Common myeloid progenitor, CD34-positive (primary cell): ENCODE data around the gene OTUD3.

Source experiments
- CTCF ChIA-PET: fragments of 350-600 bp; sonication (Branson Sonifier 250); formaldehyde crosslinking; loops from one replicate; lab custom pipeline; 2021; ENCODE audit warnings: antibody characterized with exemption; lab: Charles Lee
- POLR2A ChIA-PET: fragments of 350-600 bp; sonication (Branson Sonifier 250); formaldehyde crosslinking; loops from one replicate; lab custom pipeline; 2021; ENCODE audit warnings: antibody characterized with exemption; lab: Charles Lee
- DNase-seq, 3 donors: peaks; one replicate each; pipeline versions ENCODE4 v3.0.0 to v3.0.0-alpha.2; 2013
- H3K27ac ChIP-seq, 2 experiments: 1 replicate in 1 of 2; 2 replicates in 1 of 2; pipeline ENCODE4 v1.7.0; 2013; ENCODE audit warnings: inconsistent platforms in 2 of 2, low read length in 2 of 2, mild to moderate bottlenecking in 2 of 2, low read depth in 1 of 2, moderate library complexity in 1 of 2; ENCODE audit not compliant: severe bottlenecking in 2 of 2, insufficient read depth in 1 of 2, poor library complexity in 1 of 2
- H3K27me3 ChIP-seq, 5 experiments: replicated peaks in 2 of 5; 1 replicate in 3 of 5; 2 replicates in 2 of 5; pipeline versions ENCODE4 v1.6.1 to v1.7.0; 2013; ENCODE audit warnings: low read length in 4 of 5, mild to moderate bottlenecking in 2 of 5, moderate library complexity in 2 of 5, inconsistent platforms in 1 of 5; ENCODE audit not compliant: insufficient read depth in 5 of 5, control insufficient read depth in 4 of 5
- H3K36me3 ChIP-seq, 4 experiments: 1 replicate in 2 of 4; 2 replicates in 2 of 4; pipeline versions ENCODE4 v1.6.1 to v1.7.0; 2013; ENCODE audit warnings: low read length in 3 of 4, control low read depth in 1 of 4, mild to moderate bottlenecking in 1 of 4; ENCODE audit not compliant: control insufficient read depth in 4 of 4, insufficient read depth in 4 of 4
- H3K4me1 ChIP-seq, 4 experiments: 1 replicate in 3 of 4; 2 replicates in 1 of 4; pipeline versions ENCODE4 v1.6.1 to v1.7.1; 2013; ENCODE audit warnings: low read length in 3 of 4, mild to moderate bottlenecking in 3 of 4, control low read depth in 1 of 4, inconsistent platforms in 1 of 4, moderate library complexity in 1 of 4; ENCODE audit not compliant: control insufficient read depth in 4 of 4, insufficient read depth in 4 of 4; ENCODE audit errors: control extremely low read depth in 1 of 4
- H3K4me3 ChIP-seq, 7 experiments: 1 replicate in 4 of 7; 2 replicates in 3 of 7; pipeline versions ENCODE4 v1.5.1 to v1.7.0; 2013; ENCODE audit warnings: mild to moderate bottlenecking in 7 of 7, low read length in 6 of 7, moderate library complexity in 6 of 7, inconsistent platforms in 2 of 7, low read depth in 2 of 7, control low read depth in 1 of 7; ENCODE audit not compliant: insufficient read depth in 4 of 7, control insufficient read depth in 1 of 7; ENCODE audit errors: extremely low read depth in 1 of 7
- H3K9me3 ChIP-seq, 5 experiments: 1 replicate in 4 of 5; 2 replicates in 1 of 5; pipeline versions ENCODE4 v1.6.1 to v1.7.1; 2013; ENCODE audit warnings: low read length in 4 of 5, mild to moderate bottlenecking in 2 of 5, inconsistent platforms in 1 of 5, low read depth in 1 of 5, moderate library complexity in 1 of 5; ENCODE audit not compliant: control insufficient read depth in 4 of 5, insufficient read depth in 2 of 5; ENCODE audit errors: control extremely low read depth in 1 of 5
- WGBS: methylation state at CpG from one replicate; pipeline ENCODE4 v1.1.5; 2013; ENCODE audit not compliant: insufficient coverage; 5-methylcytosine and 5-hydroxymethylcytosine counted together

OTUD3 gene

GRCh38 chr1:19907456-19907855, 25.3 kb downstream of the OTUD3 start:
- POLR2A ChIA-PET, result no interaction called here

GRCh38 chr1:19909392-19909791, 27.2 kb downstream of the OTUD3 start:
- WGBS, result 100% methylated on average over 3 of the region's 5 CpGs
- ChIA-PET POLR2A (no interaction called here), CTCF (no interaction called here)
- DNase-seq, result no peak
- Histone ChIP-seq H3K36me3 (peaks cover 8 to 84% (median 60%) of the 10 kb centered on the region in 4 experiments), H3K4me1 (no peaks in the 10 kb centered on the region), H3K27me3 (no peaks in the 10 kb centered on the region), H3K27ac (no peak overlapping the region), H3K4me3 (no peak overlapping the region), H3K9me3 (no peaks in the 10 kb centered on the region)

More at GRCh38 chr1:19907456-19907855, 25.3 kb downstream of the OTUD3 start:
- H3K4me3 ChIP-seq, result no peak overlapping the region
- over 99% methylated on average over 11 of the region's 13 CpGs for WGBS
- CTCF ChIA-PET, result no interaction called here
- H3K9me3 ChIP-seq, result no peaks in the 10 kb centered on the region
- no peak for DNase-seq
- H3K27ac ChIP-seq, result no peak overlapping the region
- H3K4me1 ChIP-seq, result no peaks in the 10 kb centered on the region
- H3K27me3 ChIP-seq, result no peaks in the 10 kb centered on the region
- H3K36me3 ChIP-seq, result peaks cover 10 to 80% (median 59%) of the 10 kb centered on the region in 4 experiments

- Histone ChIP-seq H3K4me3 (no peak overlapping the region), H3K36me3 (peaks cover 3 to 85% (median 60%) of the 10 kb centered on the region in 4 experiments), H3K27me3 (no peaks in the 10 kb centered on the region), H3K9me3 (no peaks in the 10 kb centered on the region), H3K4me1 (no peaks in the 10 kb centered on the region), H3K27ac (no peak overlapping the region)
- 90% methylated on average over 2 of the region's 3 CpGs for WGBS
- no peak for DNase-seq
- ChIA-PET CTCF (interaction anchor here (0.6 kb wide), 1 partner anchor 8 kb away, joined by 3 read pairs; no protein-coding TSS in a partner anchor), POLR2A (no interaction called here)
Measured at GRCh38 chr1:19909971-19910370, 27.8 kb downstream of the OTUD3 start.

GRCh38 chr1:19910650-19911049, 28.5 kb downstream of the OTUD3 start:
- H3K36me3 ChIP-seq, result peaks cover 3 to 80% (median 59%) of the 10 kb centered on the region in 4 experiments
- ChIA-PET CTCF (interaction anchor here (0.6 to 1.2 kb wide), 2 partner anchors 7 to 10 kb away, joined by 3 read pairs; no protein-coding TSS in a partner anchor), POLR2A (interaction anchor here (0.7 kb wide), 1 partner anchor 446 kb away, joined by 3 read pairs; no protein-coding TSS in a partner anchor)
- H3K27ac ChIP-seq, result no peak overlapping the region
- H3K4me1 ChIP-seq, result no peaks in the 10 kb centered on the region
- WGBS, result 87% methylated on average over 3 of the region's 3 CpGs
- H3K4me3 ChIP-seq, result no peak overlapping the region
- no peaks in the 10 kb centered on the region for H3K9me3 ChIP-seq
- H3K27me3 ChIP-seq, result no peaks in the 10 kb centered on the region
- DNase-seq, result no peak

GRCh38 chr1:19918057-19918456, 35.9 kb downstream of the OTUD3 start:
- Histone ChIP-seq H3K4me3 (no peak overlapping the region), H3K4me1 (no peaks in the 10 kb centered on the region), H3K9me3 (no peaks in the 10 kb centered on the region), H3K27ac (no peak overlapping the region), H3K36me3 (peaks cover 0 to 13% (median 8%) of the 10 kb centered on the region in 4 experiments), H3K27me3 (peaks cover 0 to 1% (median 0%) of the 10 kb centered on the region in 5 experiments)
- ChIA-PET POLR2A (no interaction called here), CTCF (interaction anchor here (0.6 to 2.7 kb wide), 5 partner anchors 8 to 645 kb away, joined by 3 to 9 read pairs (median 4); no protein-coding TSS in a partner anchor)
- 4% methylated on average over 4 of the region's 6 CpGs for WGBS
- DNase-seq, result peak; percentile 76 to 88 (median 82)

GRCh38 chr1:19920132-19920710, 38.0 kb downstream of the OTUD3 start:
- Histone ChIP-seq H3K4me3 (no peak overlapping the region), H3K27ac (no peak overlapping the region), H3K9me3 (no peaks in the 10 kb centered on the region), H3K36me3 (no peaks in the 10 kb centered on the region), H3K4me1 (no peaks in the 10 kb centered on the region), H3K27me3 (peaks cover 0 to 1% (median 0%) of the 10 kb centered on the region in 5 experiments)
- ChIA-PET CTCF (interaction anchor here (0.7 to 2.7 kb wide), 7 partner anchors 8 to 574 kb away, joined by 3 to 9 read pairs (median 3); no protein-coding TSS in a partner anchor), POLR2A (interaction anchor here (1.1 kb wide), 1 partner anchor 232 kb away, joined by 4 read pairs; no protein-coding TSS in a partner anchor)
- DNase-seq, result no peak
- 96% methylated on average over 15 of the region's 19 CpGs for WGBS

- Histone ChIP-seq H3K4me3 (no peak overlapping the region), H3K4me1 (no peaks in the 10 kb centered on the region), H3K27ac (no peak overlapping the region), H3K9me3 (no peaks in the 10 kb centered on the region), H3K36me3 (no peaks in the 10 kb centered on the region), H3K27me3 (peaks cover 0 to 1% (median 0%) of the 10 kb centered on the region in 5 experiments)
- ChIA-PET POLR2A (interaction anchor here (1.1 kb wide), 1 partner anchor 231 kb away, joined by 4 read pairs; no protein-coding TSS in a partner anchor), CTCF (interaction anchor here (1.1 to 1.7 kb wide), 3 partner anchors 232 to 573 kb away, joined by 3 to 6 read pairs (median 4); no protein-coding TSS in a partner anchor)
- 82% methylated on average over 12 of the region's 13 CpGs for WGBS
- DNase-seq, result peak in 1 of 3 donors; percentile 1
Measured at GRCh38 chr1:19921310-19921709, 39.1 kb downstream of the OTUD3 start.
